Muscle layer of colon (tissue), 2 donors: ENCODE results near the gene PRKG1.
"Not testable (repeated sequence)": the region's sequence is repeated elsewhere in the genome, so short reads cannot be mapped to it uniquely, and the experiment has no call there.

Experiments used
- H3K27ac ChIP-seq: one replicate; pipeline ENCODE4 v1.7.0; 2013; ENCODE audit warnings: low read depth, mild to moderate bottlenecking, low read length, moderate library complexity
- H3K27me3 ChIP-seq, 2 donors: one replicate each; pipeline ENCODE4 v1.7.0; 2013; ENCODE audit warnings: low read length in 2 of 2, mild to moderate bottlenecking in 2 of 2; ENCODE audit not compliant: insufficient read depth in 2 of 2, control insufficient read depth in 1 of 2
- H3K36me3 ChIP-seq: one replicate; pipeline ENCODE4 v1.7.0; 2013; ENCODE audit warnings: mild to moderate bottlenecking, low read length; ENCODE audit not compliant: insufficient read depth
- H3K4me1 ChIP-seq: one replicate; pipeline ENCODE4 v1.7.0; 2013; ENCODE audit warnings: mild to moderate bottlenecking, low read length; ENCODE audit not compliant: insufficient read depth
- H3K4me3 ChIP-seq, 2 donors: one replicate each; pipeline ENCODE4 v1.7.0; 2013; ENCODE audit warnings: low read length in 2 of 2, low read depth in 1 of 2, mild to moderate bottlenecking in 1 of 2, moderate library complexity in 1 of 2
- H3K9ac ChIP-seq: one replicate; pipeline ENCODE4 v1.7.0; 2013; ENCODE audit warnings: low read length
- H3K9me3 ChIP-seq: one replicate; pipeline ENCODE4 v1.7.0; 2013; ENCODE audit warnings: mild to moderate bottlenecking, low read length
- donor health status: abdominal sarcoma.
- donor health status: Adenocarcinoma of cecum.

PRKG1 gene

GRCh38 chr10:52028523-52028858 is 954.2 kb downstream of the PRKG1 start:
- Histone ChIP-seq H3K9ac (no peak overlapping the region), H3K4me3 (no peak overlapping the region), H3K36me3 (no peaks in the 10 kb centered on the region), H3K4me1 (peaks cover 5% of the 10 kb centered on the region), H3K9me3 (no peaks in the 10 kb centered on the region), H3K27ac (no peak overlapping the region), H3K27me3 (no peaks in the 10 kb centered on the region)

GRCh38 chr10:52029628-52030027 is 955.3 kb downstream of the PRKG1 start:
- Histone ChIP-seq H3K36me3 (no peaks in the 10 kb centered on the region), H3K4me3 (no peak overlapping the region), H3K4me1 (peaks cover 5% of the 10 kb centered on the region), H3K9ac (no peak overlapping the region), H3K27ac (no peak overlapping the region), H3K9me3 (no peaks in the 10 kb centered on the region), H3K27me3 (no peaks in the 10 kb centered on the region)

GRCh38 chr10:52030051-52030790 is 955.9 kb downstream of the PRKG1 start:
- H3K36me3 ChIP-seq, result no peaks in the 10 kb centered on the region
- H3K4me3 ChIP-seq, result no peak overlapping the region
- H3K9me3 ChIP-seq, result no peaks in the 10 kb centered on the region
- peaks cover 5% of the 10 kb centered on the region for H3K4me1 ChIP-seq
- H3K27ac ChIP-seq, result no peak overlapping the region
- H3K9ac ChIP-seq, result no peak overlapping the region
- H3K27me3 ChIP-seq, result no peaks in the 10 kb centered on the region

GRCh38 chr10:52030975-52031374 is 956.7 kb downstream of the PRKG1 start:
- Histone ChIP-seq H3K9me3 (no peaks in the 10 kb centered on the region), H3K27ac (no peak overlapping the region), H3K36me3 (no peaks in the 10 kb centered on the region), H3K9ac (no peak overlapping the region), H3K4me1 (peaks cover 5% of the 10 kb centered on the region), H3K27me3 (no peaks in the 10 kb centered on the region), H3K4me3 (no peak overlapping the region)

- Histone ChIP-seq H3K9ac (no peak overlapping the region), H3K36me3 (no peaks in the 10 kb centered on the region), H3K4me3 (no peak overlapping the region), H3K27me3 (no peaks in the 10 kb centered on the region), H3K9me3 (no peaks in the 10 kb centered on the region), H3K27ac (no peak overlapping the region), H3K4me1 (peaks cover 5% of the 10 kb centered on the region)
These were observed 957.5 kb downstream of the PRKG1 start for GRCh38 chr10:52031771-52032170.

- no peak overlapping the region for H3K4me3 ChIP-seq
- no peaks in the 10 kb centered on the region for H3K27me3 ChIP-seq
- no peaks in the 10 kb centered on the region for H3K4me1 ChIP-seq
- H3K9ac ChIP-seq, result no peak overlapping the region
- no peak overlapping the region for H3K27ac ChIP-seq
- no peaks in the 10 kb centered on the region for H3K9me3 ChIP-seq
- H3K36me3 ChIP-seq, result no peaks in the 10 kb centered on the region
These were observed 958.7 kb downstream of the PRKG1 start for GRCh38 chr10:52032681-52033629.

GRCh38 chr10:52039002-52039793 is 964.9 kb downstream of the PRKG1 start:
- H3K27me3 ChIP-seq, H3K9me3 ChIP-seq, H3K4me3 ChIP-seq, H3K27ac ChIP-seq, H3K4me1 ChIP-seq, H3K9ac ChIP-seq, H3K36me3 ChIP-seq: not testable (repeated sequence)

- H3K27me3 ChIP-seq, result no peaks in the 10 kb centered on the region
- H3K36me3 ChIP-seq, result no peaks in the 10 kb centered on the region
- no peak overlapping the region for H3K27ac ChIP-seq
- no peaks in the 10 kb centered on the region for H3K9me3 ChIP-seq
- H3K4me1 ChIP-seq, result no peaks in the 10 kb centered on the region
- H3K4me3 ChIP-seq, result no peak overlapping the region
- H3K9ac ChIP-seq, result no peak overlapping the region
These were observed 966.2 kb downstream of the PRKG1 start for GRCh38 chr10:52040486-52040885.

GRCh38 chr10:52043811-52044210 is 969.5 kb downstream of the PRKG1 start:
- no peaks in the 10 kb centered on the region for H3K9me3 ChIP-seq
- no peaks in the 10 kb centered on the region for H3K27me3 ChIP-seq
- H3K27ac ChIP-seq, result no peak overlapping the region
- H3K4me3 ChIP-seq, result no peak overlapping the region
- H3K9ac ChIP-seq, result no peak overlapping the region
- H3K4me1 ChIP-seq, result no peaks in the 10 kb centered on the region
- H3K36me3 ChIP-seq, result no peaks in the 10 kb centered on the region

GRCh38 chr10:52048051-52048450 is 973.8 kb downstream of the PRKG1 start:
- no peaks in the 10 kb centered on the region for H3K4me1 ChIP-seq
- no peak overlapping the region for H3K9ac ChIP-seq
- no peaks in the 10 kb centered on the region for H3K36me3 ChIP-seq
- no peaks in the 10 kb centered on the region for H3K9me3 ChIP-seq
- H3K27ac ChIP-seq, result no peak overlapping the region
- no peak overlapping the region for H3K4me3 ChIP-seq
- H3K27me3 ChIP-seq, result no peaks in the 10 kb centered on the region

- Histone ChIP-seq H3K4me1 (no peaks in the 10 kb centered on the region), H3K27me3 (no peaks in the 10 kb centered on the region), H3K27ac (no peak overlapping the region), H3K9me3 (no peaks in the 10 kb centered on the region), H3K9ac (no peak overlapping the region), H3K36me3 (no peaks in the 10 kb centered on the region), H3K4me3 (no peak overlapping the region)
These were observed 976.3 kb downstream of the PRKG1 start for GRCh38 chr10:52050429-52051047.
